ENCODE data around the gene OR6C3. TPM values are rescaled to one million over a fixed set of nuclear protein-coding genes. Genes with fewer than 3 reads are reported as not detected.

OR6C3 gene
- total and polyA plus RNA-seq, 2 experiments from 2014 or later, result not detected

- TF ChIP-seq EZH2 (IDR thresholded peaks at IDR 0.05; ENCODE audit: low read depth, unreplicated experiment), result no peak
- TF ChIP-seq POLR2AphosphoS5 (IDR thresholded peaks at IDR 0.05; ENCODE audit: low read depth), result no peak
- no peak for TF ChIP-seq ZNF114 (CRISPR knock-in tag; IDR thresholded peaks at IDR 0.05)
Measured at GRCh38 chr12:55365086-55365485, 34.5 kb downstream of the OR6C3 start (continued).

- TF ChIP-seq CTCF (conservative IDR thresholded peaks at IDR 0.05; ENCODE audit: low read depth in 2 of 2) (no peak), REST (IDR thresholded peaks at IDR 0.05; ENCODE audit: unreplicated experiment) (no peak), ZNF462 (CRISPR knock-in tag; IDR thresholded peaks at IDR 0.05) (no peak)
- no peaks in the 10 kb centered on the region for H3K36me3 ChIP-seq (ENCODE audit: insufficient read depth)
- no peak overlapping the region for H3K4me3 ChIP-seq
- H3K27me3 ChIP-seq (ENCODE audit: insufficient read depth), result no peaks in the 10 kb centered on the region
- no peaks in the 10 kb centered on the region for H3K4me1 ChIP-seq (ENCODE audit: insufficient read depth)
- no peaks in the 10 kb centered on the region for H3F3A ChIP-seq (replicated peaks; ENCODE audit: low read depth)
- H2AFZ ChIP-seq, result no peak overlapping the region
- H3K79me2 ChIP-seq (replicated peaks; ENCODE audit: insufficient read depth), result no peaks in the 10 kb centered on the region
- H3K4me2 ChIP-seq, result no peak overlapping the region
- no peak overlapping the region for H3K4me3 Mint-ChIP-seq
- H3K27ac Mint-ChIP-seq, result no peak overlapping the region
- no peaks in the 10 kb centered on the region for H4K20me1 ChIP-seq (replicated peaks; ENCODE audit: insufficient read depth)
- DNase-seq (ENCODE audit: low spot score), result no peak
- ATAC-seq, result no peak
- no peaks in the 10 kb centered on the region for H3K9me3 Mint-ChIP-seq
- H3K27ac ChIP-seq (ENCODE audit: low read depth), result no peak overlapping the region
- H3K9me2 ChIP-seq (ENCODE audit: insufficient read depth), result no peaks in the 10 kb centered on the region
- no peaks in the 10 kb centered on the region for H3K27me3 Mint-ChIP-seq (ENCODE audit: insufficient read depth, low read depth, poor library complexity)
- no peaks in the 10 kb centered on the region for H3K36me3 Mint-ChIP-seq (ENCODE audit: low read depth)
- H3K4me1 Mint-ChIP-seq, result no peaks in the 10 kb centered on the region
Measured at GRCh38 chr12:55372521-55372920, 42.0 kb downstream of the OR6C3 start.
